Measurements from ENCODE around the gene CA9. TPM values are rescaled to one million over a fixed set of nuclear protein-coding genes. Genes with fewer than 3 reads are reported as not detected.

The CA9 gene
- total RNA-seq, 1 experiment from 2014 or later: not detected

- DNase-seq (ENCODE audit: low read depth): no peak
Measured at GRCh38 chr9:35717132-35717870, 43.6 kb downstream of the CA9 start.

- DNase-seq (ENCODE audit: low read depth): no peak
Measured at GRCh38 chr9:35718721-35719511, 45.2 kb downstream of the CA9 start.

DNA sequence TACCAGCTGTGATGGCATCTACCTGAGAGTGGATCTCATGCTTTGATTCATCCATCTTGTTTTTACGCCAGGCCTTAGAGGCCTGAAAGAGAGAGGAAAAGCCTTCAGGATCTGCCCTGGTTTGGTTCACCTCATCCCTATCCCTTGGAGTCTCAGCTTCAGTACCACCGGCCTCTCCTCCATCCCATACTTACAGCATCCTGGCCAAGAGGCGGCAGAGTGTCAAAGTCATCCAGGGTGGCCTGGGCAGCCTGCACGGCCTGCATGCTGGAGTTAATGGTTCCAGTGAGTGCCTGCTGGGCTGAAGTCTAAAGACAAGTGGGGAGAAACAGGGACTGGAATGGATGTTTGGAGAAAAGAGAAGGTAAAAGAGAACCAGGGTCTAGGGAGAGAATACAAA, 45.8 kb downstream of the CA9 start:
- no peak for DNase-seq (ENCODE audit: low read depth)

- DNase-seq (ENCODE audit: low read depth): no peak
Measured at GRCh38 chr9:35723426-35723825, 49.7 kb downstream of the CA9 start.

GRCh38 chr9:35723908-35724307, 50.2 kb downstream of the CA9 start:
- DNase-seq (ENCODE audit: low read depth): no peak

- no peak for DNase-seq (ENCODE audit: low read depth)
Measured at GRCh38 chr9:35725362-35725761, 51.6 kb downstream of the CA9 start.

GRCh38 chr9:35726931-35727330, 53.2 kb downstream of the CA9 start:
- DNase-seq (ENCODE audit: low read depth): peak; percentile 53

DNA sequence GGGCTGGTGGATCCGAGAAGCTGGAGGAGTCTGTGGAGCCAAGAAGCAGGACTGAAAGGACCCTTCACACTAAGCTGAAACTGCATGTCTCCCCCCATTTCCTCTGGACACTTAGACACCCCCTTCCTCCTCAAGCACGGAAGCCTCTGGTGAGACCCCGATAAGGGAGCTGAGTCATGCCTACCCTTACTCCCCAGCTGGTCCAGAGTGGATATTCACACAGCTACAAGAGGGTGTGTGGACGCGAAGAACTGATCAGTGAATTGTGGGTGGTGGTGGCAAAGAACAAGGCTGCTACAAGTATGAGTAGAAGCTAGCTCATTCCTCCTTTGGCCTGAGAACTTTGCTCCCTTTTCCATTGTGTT, 53.9 kb downstream of the CA9 start:
- DNase-seq (ENCODE audit: low read depth): no peak

GRCh38 chr9:35728041-35728971, 54.6 kb downstream of the CA9 start:
- peak; percentile 91 for DNase-seq (ENCODE audit: low read depth)

DNA sequence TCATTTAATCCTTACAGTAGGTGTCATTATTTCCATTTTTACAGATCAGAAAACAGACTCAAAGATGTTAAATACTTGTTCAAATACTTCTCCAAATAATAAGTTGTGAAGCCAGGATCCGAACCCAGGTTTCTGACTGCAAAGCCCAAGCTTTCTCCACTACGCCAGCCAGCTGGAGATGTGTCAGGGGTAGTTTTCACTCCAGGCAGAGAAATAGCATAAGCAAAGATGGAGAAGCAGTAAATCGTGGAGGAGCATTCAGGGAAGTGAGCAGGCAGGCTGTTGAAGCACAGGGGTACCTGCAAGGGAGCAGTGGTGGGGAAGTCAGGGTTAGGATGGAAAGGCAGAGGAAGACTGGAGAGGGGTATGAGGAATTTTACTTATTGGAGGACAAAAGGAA, 55.4 kb downstream of the CA9 start:
- no peak for DNase-seq (ENCODE audit: low read depth)

- peak; percentile 91 for DNase-seq (ENCODE audit: low read depth)
Measured at GRCh38 chr9:35729700-35730485, 56.2 kb downstream of the CA9 start.

DNA sequence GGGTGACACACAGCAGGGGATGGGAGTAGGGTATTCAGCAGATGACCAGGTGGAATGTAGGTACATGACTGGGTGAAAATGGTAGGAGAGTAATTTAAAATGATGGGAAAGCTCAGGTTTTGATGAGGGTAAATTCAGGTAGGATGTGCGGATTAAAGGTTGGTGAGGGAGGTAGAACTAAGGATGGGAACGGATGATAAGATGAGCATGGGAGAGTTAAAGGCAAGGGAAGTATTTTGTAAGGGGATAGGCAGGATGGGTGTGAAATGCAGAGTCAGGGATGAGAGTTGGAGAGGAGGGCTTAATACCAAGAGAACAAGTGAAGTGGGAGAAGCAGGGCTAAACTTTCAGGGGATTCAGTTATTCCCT, 56.7 kb downstream of the CA9 start:
- no peak for DNase-seq (ENCODE audit: low read depth)

Other genes with a start within 250 kb of the CA9 start
- gene RUSC2, start 183.8 kb upstream of the CA9 start, total RNA-seq (2014; rRNA removed; shearing (Covaris generic)): 18.2 and 20.7 TPM in 2 replicates
- 6.1 and 9.4 TPM in 2 replicates for gene TESK1, start 68.7 kb upstream of the CA9 start, total RNA-seq (2014; rRNA removed; shearing (Covaris generic))
- gene CD72, start 55.5 kb upstream of the CA9 start, total RNA-seq (2014; rRNA removed; shearing (Covaris generic)): 1.7 TPM in 1 of 2 replicates, not detected in the other
- gene SIT1, start 23.0 kb upstream of the CA9 start, total RNA-seq (2014; rRNA removed; shearing (Covaris generic)): not detected in 2 replicates
- 3,813 and 4,416 TPM in 2 replicates for gene RMRP, start 15.9 kb upstream of the CA9 start, total RNA-seq (2014; rRNA removed; shearing (Covaris generic))
- gene CCDC107, start 15.6 kb upstream of the CA9 start, total RNA-seq (2014; rRNA removed; shearing (Covaris generic)): 8.6 and 9.5 TPM in 2 replicates
- 2.9 and 4.2 TPM in 2 replicates for gene ARHGEF39, start 8.7 kb upstream of the CA9 start, total RNA-seq (2014; rRNA removed; shearing (Covaris generic))
- gene TPM2, start 16.0 kb downstream of the CA9 start, total RNA-seq (2014; rRNA removed; shearing (Covaris generic)): 793 and 977 TPM in 2 replicates
- 173 and 190 TPM in 2 replicates for gene TLN1, start 58.3 kb downstream of the CA9 start, total RNA-seq (2014; rRNA removed; shearing (Covaris generic))
- 97.9 and 104 TPM in 2 replicates for gene CREB3, start 58.7 kb downstream of the CA9 start, total RNA-seq (2014; rRNA removed; shearing (Covaris generic))
- gene GBA2, start 75.3 kb downstream of the CA9 start, total RNA-seq (2014; rRNA removed; shearing (Covaris generic)): 23.6 and 24.8 TPM in 2 replicates
- 11.7 and 16.3 TPM in 2 replicates for gene RGP1, start 75.4 kb downstream of the CA9 start, total RNA-seq (2014; rRNA removed; shearing (Covaris generic))
- 0.21 and 0.51 TPM in 2 replicates for gene MSMP, start 80.3 kb downstream of the CA9 start, total RNA-seq (2014; rRNA removed; shearing (Covaris generic))
- gene NPR2, start 117.7 kb downstream of the CA9 start, total RNA-seq (2014; rRNA removed; shearing (Covaris generic)): 2.1 and 3.4 TPM in 2 replicates
- 0.57 and 0.65 TPM in 2 replicates for gene SPAG8, start 138.3 kb downstream of the CA9 start, total RNA-seq (2014; rRNA removed; shearing (Covaris generic))
- 72.7 and 94.8 TPM in 2 replicates for gene HINT2, start 141.1 kb downstream of the CA9 start, total RNA-seq (2014; rRNA removed; shearing (Covaris generic))
- not detected in 2 replicates for gene FAM221B, start 154.8 kb downstream of the CA9 start, total RNA-seq (2014; rRNA removed; shearing (Covaris generic))
- gene TMEM8B, start 155.3 kb downstream of the CA9 start, total RNA-seq (2014; rRNA removed; shearing (Covaris generic)): 1.1 and 2.0 TPM in 2 replicates
- gene OR13J1, start 196.5 kb downstream of the CA9 start, total RNA-seq (2014; rRNA removed; shearing (Covaris generic)): not detected in 2 replicates
- gene HRCT1, start 232.3 kb downstream of the CA9 start, total RNA-seq (2014; rRNA removed; shearing (Covaris generic)): 1.8 and 3.5 TPM in 2 replicates
- 0.06 TPM in 1 of 2 replicates, not detected in the other for gene SPAAR, start 235.6 kb downstream of the CA9 start, total RNA-seq (2014; rRNA removed; shearing (Covaris generic))

All from Daoy (cell line).